GM12878 (cell line): ENCODE measurements around the gene POLD1. TPM values are rescaled to one million over a fixed set of nuclear protein-coding genes. Genes with fewer than 3 reads are reported as not detected.

Experiments
- ATAC-seq: fragments of 200-7000 bp; cut with Tn5 transposase; 3 replicates; pipeline ENCODE4 v1.9.1; 2020; ENCODE audit warnings: mild to moderate bottlenecking, moderate library complexity
- BruUV-seq: library from RNA; stranded (reverse); fragments of 400-500 nt; replicated peaks from 2 replicates; lab custom pipeline; 2021; lab: Mats Ljungman, UMichigan
- CTCF ChIA-PET: fragments of 300-600 bp; sonication (Branson Sonifier 250); formaldehyde crosslinking; extraction: SDS; loops from one replicate; lab custom pipeline; 2021; ENCODE audit warnings: inconsistent platforms; lab: Yijun Ruan, JAX
- POLR2A ChIA-PET: fragments of 350-600 bp; formaldehyde crosslinking; extraction: SDS; loops from one replicate; lab custom pipeline; 2021; ENCODE audit warnings: inconsistent platforms; lab: Charles Lee
- RAD21 ChIA-PET: fragments of 300-600 bp; sonication (Branson Sonifier 250); formaldehyde crosslinking; loops from one replicate; lab custom pipeline; 2023; ENCODE audit warnings: antibody characterized with exemption; ENCODE audit not compliant: unreplicated experiment; lab: Charles Lee
- SMC1A ChIA-PET: fragments of 300-600 bp; sonication (Branson Sonifier 250); formaldehyde crosslinking; loops from one replicate; lab custom pipeline; 2023; ENCODE audit not compliant: unreplicated experiment, uncharacterized antibody; lab: Charles Lee
- DNase-seq: peaks from one replicate; pipeline ENCODE4 v3.0.0-alpha.2; 2011; ENCODE audit warnings: low read depth, low spot score
- FAIRE-seq: peaks from 3 replicates; lab custom pipeline; 2011; peaks lifted over from hg19 to GRCh38; lab: Jason Lieb, UNC
- H2AFZ ChIP-seq: 2 replicates; pipeline ENCODE4 v1.6.0; 2011; ENCODE audit warnings: low read depth, low read length, control low read depth; ENCODE audit not compliant: control insufficient read depth
- H3K27ac ChIP-seq: 2 replicates; pipeline ENCODE4 v1.5.1; 2011; ENCODE audit warnings: control low read depth; ENCODE audit not compliant: control insufficient read depth, insufficient read depth
- H3K27me3 ChIP-seq, 2 experiments: replicated peaks in 1 of 2; 2 replicates each; pipeline versions ENCODE4 v1.6.0 to v1.6.1; 2011; ENCODE audit warnings: low read length in 1 of 2; ENCODE audit not compliant: control insufficient read depth in 2 of 2, insufficient read depth in 2 of 2
- H3K36me3 ChIP-seq, 2 experiments: 2 replicates each; pipeline ENCODE4 v1.5.1; 2011; ENCODE audit warnings: low read length in 1 of 2; ENCODE audit not compliant: control insufficient read depth in 2 of 2, insufficient read depth in 2 of 2
- H3K4me1 ChIP-seq: 2 replicates; pipeline ENCODE4 v1.6.1; 2011; ENCODE audit warnings: mild to moderate bottlenecking, low read length, moderate library complexity, mixed read lengths; ENCODE audit not compliant: control insufficient read depth, insufficient read depth
- H3K4me2 ChIP-seq: 2 replicates; pipeline ENCODE4 v1.6.0; 2011; ENCODE audit warnings: control low read depth; ENCODE audit not compliant: control insufficient read depth, insufficient read depth
- H3K4me3 ChIP-seq: fragments of 200-600 bp; sonication (generic); 2 replicates; pipeline ENCODE4 v1.5.1; 2016
- H3K79me2 ChIP-seq: 2 replicates; pipeline ENCODE4 v1.6.0; 2011; ENCODE audit warnings: low read length; ENCODE audit not compliant: control insufficient read depth, insufficient read depth
- H3K9ac ChIP-seq: 2 replicates; pipeline ENCODE4 v1.8.0; 2011; ENCODE audit warnings: low read length, control low read depth, mixed read lengths; ENCODE audit not compliant: control insufficient read depth, insufficient read depth
- H3K9me3 ChIP-seq: replicated peaks from 3 replicates; pipeline ENCODE4 v1.5.1; 2011; ENCODE audit warnings: mild to moderate bottlenecking, low read length; ENCODE audit not compliant: control insufficient read depth, insufficient read depth
- H4K20me1 ChIP-seq: 2 replicates; pipeline ENCODE4 v1.6.0; 2011; ENCODE audit not compliant: control insufficient read depth, insufficient read depth
- BCL3 ChIP-seq: IDR thresholded peaks from 2 replicates; pipeline ENCODE4 v1.6.1; 2011; ENCODE audit warnings: borderline replicate concordance, low read depth, mild to moderate bottlenecking, moderate library complexity, low read length; ENCODE audit not compliant: insufficient read depth, poor library complexity, severe bottlenecking
- BCLAF1 ChIP-seq: fragments of 450-650 bp; IDR thresholded peaks from 2 replicates; pipeline ENCODE4 v1.6.1; 2017; ENCODE audit warnings: antibody characterized with exemption, mild to moderate bottlenecking, moderate library complexity
- BHLHE40 ChIP-seq, 2 experiments: fragments of 450-650 bp in 1 of 2; IDR thresholded peaks; 2 replicates each; pipeline ENCODE4 v1.6.1; 2011 to 2017; ENCODE audit warnings: low read depth in 2 of 2, borderline replicate concordance in 1 of 2, improper control_type of control experiment in 1 of 2, low read length in 1 of 2, mild to moderate bottlenecking in 1 of 2
- BRCA1 ChIP-seq: IDR thresholded peaks from 2 replicates; pipeline ENCODE4 v1.6.1; 2011; ENCODE audit warnings: low read depth, low read length, improper control_type of control experiment
- CTCF ChIP-seq, 3 experiments: IDR thresholded peaks in 2 of 3; conservative IDR thresholded peaks in 1 of 3; 2 replicates each; pipeline ENCODE4 v1.5.1; 2011; ENCODE audit warnings: low read depth in 3 of 3, low read length in 3 of 3, mild to moderate bottlenecking in 3 of 3, control low read depth in 2 of 3, moderate library complexity in 2 of 3, inconsistent platforms in 1 of 3, mixed read lengths in 1 of 3; ENCODE audit not compliant: control insufficient read depth in 2 of 3, insufficient read depth in 1 of 3; ENCODE audit errors: extremely low read depth in 1 of 3
- NBN ChIP-seq: fragments of 450-650 bp; IDR thresholded peaks from 2 replicates; pipeline ENCODE4 v1.6.1; 2016
- NR2C2 ChIP-seq: IDR thresholded peaks from 2 replicates; pipeline ENCODE4 v1.6.1; 2011; ENCODE audit warnings: borderline replicate concordance, low read depth; ENCODE audit not compliant: control insufficient read depth, insufficient read length
- RUNX3 ChIP-seq: IDR thresholded peaks from 2 replicates; pipeline ENCODE4 v1.6.1; 2012; ENCODE audit warnings: low read length, inconsistent platforms
- SREBF2 ChIP-seq: IDR thresholded peaks from 2 replicates; pipeline ENCODE4 v1.6.1; 2012; ENCODE audit warnings: mild to moderate bottlenecking, low read length
- SRF ChIP-seq, 2 experiments: IDR thresholded peaks; 2 replicates each; pipeline ENCODE4 v1.6.1; 2011; ENCODE audit warnings: low read depth in 2 of 2, low read length in 2 of 2, mild to moderate bottlenecking in 1 of 2, moderate library complexity in 1 of 2
- SUZ12 ChIP-seq: fragments of 200-600 bp; sonication (generic); IDR thresholded peaks from one replicate; pipeline ENCODE4 v1.6.1; 2018; ENCODE audit warnings: antibody characterized with exemption, mild to moderate bottlenecking; ENCODE audit not compliant: unreplicated experiment
- ZNF274 ChIP-seq: IDR thresholded peaks from one replicate; pipeline ENCODE4 v1.8.0; 2011; ENCODE audit not compliant: insufficient read length, insufficient read depth
- WGBS: methylation state at CpG from one replicate; pipeline ENCODE4 v1.1.6; 2016; ENCODE audit warnings: low lambda C conversion rate; ENCODE audit not compliant: insufficient replicate concordance, insufficient coverage; ENCODE audit errors: missing lambda C conversion rate; 5-methylcytosine and 5-hydroxymethylcytosine counted together
- in situ Hi-C: fragments of 300-500 bp; cut with MboI; formaldehyde crosslinking; loops from 9 replicates; pipeline ENCODE4 v1.14.3; 2018; ENCODE audit warnings: mixed read lengths
- intact Hi-C: fragments of 100-400 bp; cut with micrococcal nuclease; formaldehyde crosslinking; loops from one replicate; pipeline ENCODE4 v1.14.2; 2022; ENCODE audit not compliant: unreplicated experiment
- polyA plus RNA-seq, 11 experiments: library from polyadenylated mRNA; depleted of rRNA in 4 of 11; unstranded in 6 of 11; stranded (reverse) in 5 of 11; fragments of >200 nt; fragmentation: Nextera tagmentation in 4 of 11; fragmentation: Illumina TruSeq in 1 of 11; extraction: Ambion mirVana in 4 of 11; extraction: Trizol in 1 of 11; gene quantifications; 1 replicate in 1 of 11; 2 replicates in 10 of 11; pipeline versions ENCODE4 v1.2.1 to v1.2.3, GENCODE V29; 2011 to 2016; ENCODE audit warnings: inconsistent platforms in 2 of 11, missing spikeins in 2 of 11, low read depth in 1 of 11
- total RNA-seq, 4 experiments: library from RNA; depleted of rRNA in 3 of 4; stranded (reverse); fragments of >200 nt in 3 of 4; fragmentation: Illumina TruSeq in 1 of 4; extraction: Trizol in 1 of 4; gene quantifications; 2 replicates each; pipeline versions ENCODE4 v1.2.1 to v1.2.3, GENCODE V29; 2013 to 2021

The POLD1 gene
- total and polyA plus RNA-seq, 10 of the 15 experiments (the other 5 are each of a cell fraction or from before 2014, with no cell fraction given): 0.76 to 165 (median 63.4) TPM

DNA sequence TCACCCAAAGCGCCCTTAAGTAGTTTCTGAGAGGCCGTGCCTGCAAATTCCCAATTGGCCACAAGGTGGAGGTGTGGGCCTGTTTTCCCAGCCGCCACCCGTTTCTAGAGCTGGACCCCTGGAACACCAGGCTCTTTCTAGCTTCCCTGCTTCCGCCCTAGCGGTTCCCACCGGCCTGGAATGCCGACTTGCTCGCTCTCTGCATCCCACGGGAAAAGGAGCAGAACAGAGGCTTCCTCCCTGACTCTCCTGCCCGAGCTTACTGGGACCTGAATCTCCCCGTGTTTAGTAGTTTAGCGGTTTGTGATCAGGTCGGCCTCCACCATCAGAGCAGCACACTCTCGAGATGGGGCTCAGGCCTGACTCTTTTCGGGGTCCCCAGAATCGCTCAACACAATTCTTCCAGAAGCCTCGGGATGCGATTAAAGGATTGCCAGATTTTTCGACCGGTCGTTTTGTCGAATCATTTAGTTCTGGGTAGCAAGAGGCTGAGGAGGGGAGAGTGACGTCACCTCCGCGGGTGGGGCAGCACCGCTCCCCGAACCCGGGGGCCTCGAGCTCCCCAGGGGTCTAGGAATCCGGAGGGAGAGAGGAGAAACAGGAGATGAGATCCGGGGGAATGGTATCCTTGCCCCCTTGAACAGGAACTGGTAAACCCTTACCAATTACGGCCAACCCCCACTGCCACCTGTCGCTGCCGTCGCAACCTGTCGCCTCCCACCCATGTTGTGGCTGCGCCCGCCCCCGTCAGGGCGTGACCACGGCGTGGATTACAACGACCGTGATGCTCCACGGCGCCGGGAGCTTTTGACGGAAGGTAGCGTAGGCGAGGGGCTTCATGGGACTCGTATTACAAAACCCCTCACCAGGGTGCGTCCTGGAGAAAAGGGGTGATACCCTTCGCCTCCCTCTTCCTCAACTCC lies 26.7 kb upstream of the POLD1 start:
- in situ Hi-C loops: loop anchor here (5.0 to 10.0 kb wide), 2 partner anchors 430 to 537 kb away; no protein-coding TSS in a partner anchor
- no peaks in the 10 kb centered on the region for H3K79me2 ChIP-seq
- peak overlapping the region; percentile 100 for H3K4me2 ChIP-seq
- H3K9me3 ChIP-seq: peaks cover 2% of the 10 kb centered on the region; the same call in 2 of the 3 replicates
- FAIRE-seq (peak; percentile 61), DNase-seq (peak; percentile 46), ATAC-seq (peak; percentile 80)
- peak overlapping the region; percentile 45 for H3K4me3 ChIP-seq
- SMC1A ChIA-PET: interaction anchor here (0.9 to 3.8 kb wide), 16 partner anchors 10 to 564 kb away, joined by 3 to 68 read pairs (median 6); partner anchors contain the start of genes KCNC3, NAPSA, NR1H2 and POLD1
- H3K9ac ChIP-seq: peak overlapping the region; percentile 89
- TSS peak; percentile 90 for BruUV-seq
- H2AFZ ChIP-seq: peak overlapping the region; percentile 95
- POLR2A ChIA-PET: interaction anchor here (0.6 to 3.0 kb wide), 25 partner anchors 9 to 461 kb away, joined by 3 to 18 read pairs (median 4); partner anchors contain the start of genes JOSD2, KCNC3, MYBPC2 and NAPSA
- H3K27ac ChIP-seq: peak overlapping the region; percentile 95
- intact Hi-C loops: loop anchor here (1.0 to 10.0 kb wide), 6 partner anchors 57 to 537 kb away; no protein-coding TSS in a partner anchor
- no peaks in the 10 kb centered on the region for H3K36me3 ChIP-seq
- H4K20me1 ChIP-seq: no peaks in the 10 kb centered on the region
- RAD21 ChIA-PET: interaction anchor here (0.5 to 3.7 kb wide), 32 partner anchors 10 to 539 kb away, joined by 3 to 72 read pairs (median 3); partner anchors contain the start of genes KCNC3, NAPSA, NR1H2 and POLD1
- no peaks in the 10 kb centered on the region for H3K27me3 ChIP-seq
- CTCF ChIA-PET: interaction anchor here (0.7 to 6.2 kb wide), 32 partner anchors 10 to 751 kb away, joined by 3 to 120 read pairs (median 6); partner anchors contain the start of genes CTU1, JOSD2, KCNC3 and NAPSA
- under 1% methylated on average over 44 of the region's 54 CpGs for WGBS
- H3K4me1 ChIP-seq: peaks cover 42% of the 10 kb centered on the region
- TF ChIP-seq ZNF274 (no peak), SREBF2 (no peak), NBN (peak; percentile 95), NR2C2 (no peak), CTCF (IDR thresholded peaks at IDR 0.05 in 2 of 3, conservative IDR thresholded peaks at IDR 0.05 in 1 of 3; ENCODE audit: control insufficient read depth in 2 of 3, extremely low read depth in 1 of 3, insufficient read depth in 1 of 3, low read depth in 3 of 3, low read length in 3 of 3) (peak; percentile 79 to 82 (median 79)), BCL3 (peak; percentile 34), BCLAF1 (no peak), SUZ12 (no peak), RUNX3 (peak; percentile 71), BRCA1 (no peak), SRF (IDR thresholded peaks at IDR 0.05; ENCODE audit: low read depth in 2 of 2, low read length in 2 of 2) (no peak), BHLHE40 (IDR thresholded peaks at IDR 0.05; ENCODE audit: borderline replicate concordance in 1 of 2, low read depth in 2 of 2, low read length in 1 of 2) (peak; percentile 28 to 73; a peak in 2 of 4 replicates)
